ENCODE data around the gene FAM221A. TPM values are rescaled to one million over a fixed set of nuclear protein-coding genes. Genes with fewer than 3 reads are reported as not detected.
A peak's percentile ranks its signal among the peaks of the same experiment; 100 is the strongest.

Gene FAM221A
- 10.1 TPM for total RNA-seq

GRCh38 chr7:23679898-23680413 lies at the start of gene FAM221A:
Gene FAM221A (plus strand): TSS chr7:23680199. CDS start chr7:23680219, 20 bp downstream.
- Histone ChIP-seq H3K4me3 (peak within 1 kb of the TSS; percentile 84 to 95), H3K27me3 (no peaks in the 10 kb centered on the region), H3K4me1 (peaks cover 0 to 5% of the 10 kb centered on the region in 2 donors), H3K36me3 (no peaks in the 10 kb centered on the region), H3K27ac (peak within 1 kb of the TSS; percentile 85 to 87), H3K9me3 (no peaks in the 10 kb centered on the region)
- intact Hi-C loops (cut with DNase I), result loop anchor here (1.0 to 10.0 kb wide), 3 partner anchors 83 to 495 kb away; partner anchors contain the start of genes CCDC126 and NUP42
- DNase-seq (ENCODE audit: low spot score in 2 of 2), result peak; percentile 30 to 93
- TF ChIP-seq CTCF (IDR thresholded peaks at IDR 0.05), result peak; percentile 34 to 88 (median 87)

- Histone ChIP-seq H3K27ac (no peak overlapping the region), H3K4me3 (no peak overlapping the region), H3K9me3 (no peaks in the 10 kb centered on the region), H3K4me1 (no peaks in the 10 kb centered on the region), H3K27me3 (no peaks in the 10 kb centered on the region), H3K36me3 (no peaks in the 10 kb centered on the region)
- DNase-seq (ENCODE audit: low spot score in 2 of 2), result no peak
- TF ChIP-seq CTCF (IDR thresholded peaks at IDR 0.05), result no peak
- intact Hi-C loops (cut with DNase I), result no loop called here
Observed at GRCh38 chr7:23633417-23633816, 46.6 kb upstream of the FAM221A start.

GRCh38 chr7:23645822-23646221 lies 34.2 kb upstream of the FAM221A start:
- Histone ChIP-seq H3K4me3 (no peak overlapping the region), H3K27ac (no peak overlapping the region), H3K4me1 (no peaks in the 10 kb centered on the region), H3K9me3 (no peaks in the 10 kb centered on the region), H3K27me3 (no peaks in the 10 kb centered on the region), H3K36me3 (no peaks in the 10 kb centered on the region)
- DNase-seq (ENCODE audit: low spot score in 2 of 2), result no peak
- intact Hi-C loops (cut with DNase I), result no loop called here
- no peak for TF ChIP-seq CTCF (IDR thresholded peaks at IDR 0.05)

- intact Hi-C loops (cut with DNase I), result no loop called here
- peaks cover 15 to 23% of the 10 kb centered on the region in 2 donors for H3K9me3 ChIP-seq
- no peaks in the 10 kb centered on the region for H3K36me3 ChIP-seq
- TF ChIP-seq CTCF (IDR thresholded peaks at IDR 0.05), result no peak
- H3K4me1 ChIP-seq, result no peaks in the 10 kb centered on the region
- no peak for DNase-seq (ENCODE audit: low spot score in 2 of 2)
- no peaks in the 10 kb centered on the region for H3K27me3 ChIP-seq
- H3K27ac ChIP-seq, result no peak overlapping the region
- no peak overlapping the region for H3K4me3 ChIP-seq
Observed at GRCh38 chr7:23653942-23654341, 26.1 kb upstream of the FAM221A start.

- H3K27me3 ChIP-seq, result no peaks in the 10 kb centered on the region
- H3K27ac ChIP-seq, result no peak overlapping the region
- H3K36me3 ChIP-seq, result no peaks in the 10 kb centered on the region
- H3K4me3 ChIP-seq, result no peak overlapping the region
- DNase-seq (ENCODE audit: low spot score in 2 of 2), result no peak
- intact Hi-C loops (cut with DNase I), result no loop called here
- TF ChIP-seq CTCF (IDR thresholded peaks at IDR 0.05), result no peak
- no peaks in the 10 kb centered on the region for H3K4me1 ChIP-seq
- H3K9me3 ChIP-seq, result peaks cover 15 to 26% of the 10 kb centered on the region in 2 donors
Observed at GRCh38 chr7:23654508-23654907, 25.5 kb upstream of the FAM221A start.

GRCh38 chr7:23655433-23655832 lies 24.6 kb upstream of the FAM221A start:
- Histone ChIP-seq H3K4me3 (no peak overlapping the region), H3K4me1 (no peaks in the 10 kb centered on the region), H3K27ac (no peak overlapping the region), H3K9me3 (peaks cover 15 to 26% of the 10 kb centered on the region in 2 donors), H3K27me3 (no peaks in the 10 kb centered on the region), H3K36me3 (no peaks in the 10 kb centered on the region)
- no peak for TF ChIP-seq CTCF (IDR thresholded peaks at IDR 0.05)
- intact Hi-C loops (cut with DNase I), result no loop called here
- no peak for DNase-seq (ENCODE audit: low spot score in 2 of 2)
